ENCODE data around the gene FTSJ3.

The FTSJ3 gene

GRCh38 chr17:63785556-63785955 is 41.9 kb downstream of the FTSJ3 start:
- DNase-seq = no peak

GRCh38 chr17:63783522-63783921 is 43.9 kb downstream of the FTSJ3 start:
- no peak for DNase-seq

GRCh38 chr17:63780928-63781327 is 46.5 kb downstream of the FTSJ3 start:
- DNase-seq = no peak

GRCh38 chr17:63780507-63780906 is 47.0 kb downstream of the FTSJ3 start:
- no peak for DNase-seq

- no peak for DNase-seq
Measured at GRCh38 chr17:63775420-63775819, 52.0 kb downstream of the FTSJ3 start.

GRCh38 chr17:63774969-63775265 is 52.5 kb downstream of the FTSJ3 start:
- no peak for DNase-seq

GRCh38 chr17:63774141-63774968 is 53.1 kb downstream of the FTSJ3 start, which contains the start of gene DDX42:
DDX42 (plus strand) TSS chr17:63774170; CDS start chr17:63787050, 12,880 bp downstream.
- DNase-seq = no peak

GRCh38 chr17:63773272-63774140 is 54.0 kb downstream of the FTSJ3 start, which contains the start of gene CCDC47:
CCDC47 (minus strand) TSS chr17:63773597; CDS start chr17:63766175, 7,422 bp downstream.
- DNase-seq = peak; percentile 97

- no peak for DNase-seq
Measured at GRCh38 chr17:63772801-63773271, 54.6 kb downstream of the FTSJ3 start.

Measured in NCI-H446 treated with DMSO at 0.1 percent for 48 hours (cell line).